Midbrain (tissue), 1 donor: ENCODE results near the gene SASH3.

Source experiments
- DNase-seq: peaks from one replicate; lab custom pipeline; 2025; lab: John Stamatoyannopoulos, UW

Gene SASH3

GRCh38 chrX:129783291-129783713, 3.6 kb downstream of the SASH3 start:
- DNase-seq = no peak

- DNase-seq = no peak
Measured at GRCh38 chrX:129784371-129784770, 4.6 kb downstream of the SASH3 start.

GRCh38 chrX:129785160-129785947, 5.6 kb downstream of the SASH3 start:
- no peak for DNase-seq

DNA sequence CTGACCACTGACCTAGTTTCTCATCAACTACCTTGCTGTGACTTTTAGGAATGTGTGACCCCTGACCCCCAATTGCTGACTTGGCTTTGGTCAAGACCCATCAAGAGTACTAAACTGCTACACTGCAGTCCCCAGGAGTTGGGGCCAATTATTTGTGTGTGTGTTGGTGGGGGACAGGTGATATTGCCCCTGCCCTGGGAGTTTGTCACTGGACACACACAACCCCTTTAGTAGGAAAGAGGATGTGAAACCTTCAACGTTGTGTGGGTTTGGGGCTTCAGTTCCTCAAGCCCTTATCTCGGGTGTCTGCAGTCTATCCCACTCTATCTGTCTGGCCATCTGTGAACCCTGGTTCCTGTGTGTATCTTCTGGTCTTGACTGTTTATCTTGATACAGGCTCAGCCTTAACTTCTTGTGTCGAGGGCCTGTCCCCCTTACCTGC, 6.5 kb downstream of the SASH3 start:
- no peak for DNase-seq

DNA sequence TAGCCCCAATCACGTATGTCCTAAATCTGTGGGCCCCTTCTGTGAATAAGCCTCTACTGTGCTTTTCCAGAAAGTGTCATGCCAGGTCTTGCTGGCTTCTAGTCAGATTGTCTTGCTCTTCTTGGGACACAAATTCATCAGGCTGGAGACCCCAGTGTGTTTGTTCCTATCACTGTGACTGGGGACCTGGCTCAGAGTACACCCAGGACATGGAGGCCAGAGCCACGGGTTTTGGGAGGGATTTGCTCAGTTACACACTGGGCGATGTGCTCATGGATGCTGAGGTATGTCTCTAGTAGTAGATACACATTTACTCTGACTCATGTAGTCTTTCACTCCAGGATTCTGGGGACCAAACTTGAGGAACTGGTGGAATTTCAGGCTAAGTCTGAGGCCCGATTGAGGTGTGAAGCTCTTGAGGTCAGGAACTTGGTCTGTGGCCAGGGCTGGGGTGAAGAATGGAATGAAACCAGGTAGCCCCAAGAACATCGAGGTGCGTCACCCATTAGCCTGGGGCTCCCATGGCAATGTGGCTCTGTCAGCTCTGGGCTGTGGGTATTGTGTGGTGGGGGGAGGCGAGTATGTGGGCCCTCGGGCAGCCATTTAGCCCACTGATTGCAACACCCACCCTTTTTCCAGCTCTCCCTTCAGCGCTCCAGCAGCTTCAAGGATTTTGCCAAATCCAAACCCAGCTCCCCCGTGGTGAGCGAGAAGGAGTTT, 7.7 kb downstream of the SASH3 start:
- no peak for DNase-seq

DNA sequence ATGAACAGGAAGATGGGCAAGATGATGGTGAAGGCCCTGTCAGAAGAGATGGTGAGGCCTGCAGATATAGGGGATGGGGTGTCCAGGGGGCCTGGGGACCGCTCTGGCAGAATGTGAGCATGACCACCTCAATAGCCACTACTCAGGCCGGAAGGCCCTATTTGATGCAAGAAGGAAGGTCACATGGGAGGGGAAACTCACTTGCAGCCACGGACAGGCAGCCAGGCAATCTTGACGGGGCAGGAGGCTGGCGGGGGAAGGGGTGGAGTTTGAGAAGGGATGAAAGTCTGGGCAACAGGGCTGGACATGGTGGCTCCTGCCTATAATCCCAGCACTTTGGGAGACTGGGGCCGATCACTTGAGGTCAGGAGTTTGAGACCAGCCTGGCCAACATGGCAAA, 8.8 kb downstream of the SASH3 start:
- no peak for DNase-seq

GRCh38 chrX:129790146-129790545, 10.4 kb downstream of the SASH3 start:
- no peak for DNase-seq

- DNase-seq = no peak
Measured at GRCh38 chrX:129790808-129791207, 11.1 kb downstream of the SASH3 start.

DNA sequence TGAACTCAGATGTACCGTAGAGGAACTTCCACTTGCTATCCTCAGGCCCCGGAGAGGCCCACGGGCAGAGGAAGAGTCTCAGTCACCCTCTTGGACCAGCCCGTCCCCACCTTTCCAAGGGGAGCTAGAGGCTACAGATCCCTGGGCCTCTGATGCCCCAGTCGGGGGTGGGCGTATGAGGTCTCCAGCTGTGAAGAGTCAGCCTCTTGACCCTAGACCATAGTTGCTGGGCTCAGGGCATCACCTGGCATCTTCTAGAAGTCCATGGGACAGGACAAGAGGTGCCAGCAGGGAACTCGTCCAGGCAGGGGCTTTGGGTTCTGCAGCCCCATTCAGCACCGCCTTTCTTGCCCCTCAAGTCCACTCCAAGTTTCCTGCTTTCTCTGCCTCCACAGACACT, 11.6 kb downstream of the SASH3 start:
- DNase-seq = no peak

DNA sequence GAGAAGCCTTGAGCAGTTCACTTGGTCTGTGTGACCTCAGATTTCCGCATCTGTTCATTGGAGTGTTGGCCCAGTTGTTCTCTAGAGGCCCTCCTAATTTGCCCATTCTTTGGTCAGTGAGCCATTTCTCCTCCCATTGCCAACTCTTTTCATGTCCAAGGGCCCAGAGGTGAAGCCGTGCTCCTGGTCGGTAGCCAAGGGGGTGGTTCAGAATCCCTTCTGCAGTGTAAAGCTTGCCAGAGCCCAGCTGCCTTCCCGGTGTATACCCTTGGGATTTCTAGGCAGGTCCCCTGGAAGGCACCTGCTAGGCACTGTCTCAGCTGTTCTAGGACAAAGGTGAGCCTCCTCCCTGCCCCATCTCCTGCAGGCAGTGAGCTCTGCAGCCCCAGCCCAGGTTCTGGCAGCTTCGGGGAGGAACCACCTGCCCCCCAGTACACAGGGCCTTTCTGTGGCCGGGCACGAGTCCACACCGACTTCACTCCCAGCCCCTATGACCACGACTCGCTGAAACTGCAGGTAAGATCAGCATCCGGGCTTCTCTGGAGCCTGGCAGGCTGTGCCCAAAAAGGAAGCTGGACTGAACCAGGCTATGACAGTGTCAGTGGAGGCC, 12.3 kb downstream of the SASH3 start:
- no peak for DNase-seq

DNA sequence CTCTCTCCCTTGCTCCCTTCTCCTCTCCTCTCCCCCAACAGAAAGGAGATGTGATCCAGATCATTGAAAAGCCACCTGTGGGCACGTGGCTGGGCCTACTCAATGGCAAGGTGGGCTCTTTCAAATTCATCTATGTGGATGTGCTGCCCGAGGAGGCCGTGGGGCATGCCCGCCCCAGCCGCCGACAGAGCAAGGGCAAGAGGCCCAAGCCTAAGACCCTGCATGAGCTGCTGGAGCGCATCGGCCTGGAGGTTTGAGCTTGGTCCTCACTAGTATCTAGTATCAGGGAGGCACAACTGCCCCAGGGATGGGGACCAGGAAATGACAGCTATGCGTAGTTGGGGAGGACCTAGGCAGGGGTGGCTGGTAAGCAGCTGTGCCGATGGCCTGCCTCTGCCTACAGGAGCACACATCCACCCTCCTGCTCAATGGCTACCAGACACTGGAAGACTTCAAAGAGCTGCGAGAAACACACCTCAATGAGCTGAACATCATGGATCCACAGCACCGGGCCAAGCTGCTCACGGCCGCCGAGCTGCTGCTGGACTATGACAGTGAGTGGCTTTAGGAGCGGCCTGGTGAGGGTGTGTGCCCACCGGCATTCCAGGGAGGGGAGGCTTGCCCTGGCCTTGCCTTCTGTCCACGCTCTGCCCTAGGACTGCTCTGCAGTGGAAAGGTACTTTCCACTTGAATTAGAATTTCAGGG, 13.0 kb downstream of the SASH3 start:
- DNase-seq = no peak

- no peak for DNase-seq
Measured at GRCh38 chrX:129793604-129794191, 13.9 kb downstream of the SASH3 start.

DNA sequence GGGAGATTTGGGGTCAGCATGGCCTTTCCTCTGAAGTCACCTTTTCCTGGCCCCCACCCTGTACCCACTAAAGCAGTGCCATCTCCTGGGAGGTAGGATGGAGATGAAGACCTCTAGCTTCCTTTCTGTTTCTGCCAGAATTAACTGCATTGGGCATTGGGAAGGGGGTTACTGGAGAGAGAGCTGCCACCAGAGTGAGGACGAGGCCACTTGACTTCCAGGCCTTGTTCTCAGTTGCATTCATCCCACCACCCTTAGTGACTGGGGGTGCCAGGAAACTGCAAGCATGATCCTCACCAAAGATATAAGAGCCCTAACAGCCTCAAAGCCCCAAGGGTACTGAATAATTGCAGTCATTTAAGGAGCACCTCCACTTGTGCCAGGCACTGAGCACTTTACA, 15.8 kb downstream of the SASH3 start:
- DNase-seq = no peak

DNA sequence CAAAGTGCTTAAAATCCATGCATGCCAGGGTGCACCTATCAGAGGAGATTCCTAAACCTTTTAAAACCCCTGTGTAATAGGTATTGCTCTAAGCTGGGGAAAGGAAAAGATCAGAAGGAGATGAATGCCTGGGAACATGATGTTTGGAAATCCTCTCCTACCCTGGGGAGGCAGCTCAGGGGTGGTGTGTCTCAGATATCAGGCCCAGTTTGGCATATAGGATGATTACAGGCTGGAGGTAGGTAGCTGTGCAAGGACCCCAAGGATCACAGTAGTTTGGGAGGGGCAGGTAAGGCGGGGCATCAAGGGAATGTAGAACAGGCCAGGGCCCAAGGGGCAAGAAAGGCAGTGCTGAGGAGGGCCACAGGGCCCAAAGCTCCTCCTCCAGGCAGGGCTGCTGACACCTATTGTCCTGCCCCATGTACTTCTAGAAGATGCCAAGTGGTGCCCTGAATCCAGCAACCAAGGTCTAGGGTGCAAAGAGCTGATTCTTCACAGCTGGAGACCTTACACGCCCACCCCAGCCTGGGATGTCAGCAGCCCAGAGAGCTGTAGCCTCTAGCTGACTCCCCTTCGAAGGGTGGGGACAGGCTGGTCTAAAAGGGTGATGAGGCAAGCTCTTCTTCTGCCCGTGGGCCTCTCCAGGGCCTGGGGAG, 17.6 kb downstream of the SASH3 start:
- no peak for DNase-seq

DNA sequence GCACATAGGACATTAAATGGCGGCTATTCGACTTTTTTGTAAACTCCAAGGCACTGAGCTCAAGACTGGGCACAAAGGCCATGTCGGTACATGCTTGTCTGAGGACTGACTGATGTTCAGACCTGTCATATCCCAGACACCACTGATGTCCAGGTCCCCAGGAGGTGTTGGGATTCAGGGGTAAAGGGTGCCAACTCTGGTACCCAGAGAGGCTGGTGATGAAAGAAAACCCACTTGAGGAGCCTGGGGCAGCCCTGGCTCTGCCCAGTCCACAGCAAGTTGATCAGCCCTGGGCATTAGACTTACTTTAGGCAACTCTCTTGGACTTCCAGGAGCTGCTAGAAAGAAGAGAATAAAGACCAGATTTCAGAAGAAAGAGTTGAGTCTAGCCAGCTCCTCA, 18.7 kb downstream of the SASH3 start:
- DNase-seq = no peak

- no peak for DNase-seq
Measured at GRCh38 chrX:129798888-129799287, 19.1 kb downstream of the SASH3 start.

DNA sequence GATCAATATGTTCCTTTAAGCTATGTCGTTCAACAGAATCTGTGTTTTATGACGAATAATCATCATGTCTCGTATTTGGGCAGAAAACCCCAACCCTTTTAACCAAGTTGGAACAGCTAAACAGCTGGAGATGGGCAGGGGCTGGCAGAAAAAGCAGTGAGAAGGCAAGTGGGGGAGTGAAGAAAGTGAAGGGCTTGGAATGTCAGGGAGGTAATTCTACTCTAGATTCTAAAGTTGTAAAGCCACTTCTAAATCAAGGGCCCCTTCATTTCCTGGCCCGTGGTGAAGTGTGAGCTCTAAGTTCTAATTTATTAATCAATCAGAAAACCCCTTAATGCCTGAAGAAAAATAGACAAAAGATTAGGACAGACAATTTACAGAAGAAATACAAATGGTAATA, 20.4 kb downstream of the SASH3 start:
- DNase-seq = no peak

- no peak for DNase-seq
Measured at GRCh38 chrX:129802863-129803262, 23.1 kb downstream of the SASH3 start.

- no peak for DNase-seq
Measured at GRCh38 chrX:129804806-129805205, 25.1 kb downstream of the SASH3 start.

DNA sequence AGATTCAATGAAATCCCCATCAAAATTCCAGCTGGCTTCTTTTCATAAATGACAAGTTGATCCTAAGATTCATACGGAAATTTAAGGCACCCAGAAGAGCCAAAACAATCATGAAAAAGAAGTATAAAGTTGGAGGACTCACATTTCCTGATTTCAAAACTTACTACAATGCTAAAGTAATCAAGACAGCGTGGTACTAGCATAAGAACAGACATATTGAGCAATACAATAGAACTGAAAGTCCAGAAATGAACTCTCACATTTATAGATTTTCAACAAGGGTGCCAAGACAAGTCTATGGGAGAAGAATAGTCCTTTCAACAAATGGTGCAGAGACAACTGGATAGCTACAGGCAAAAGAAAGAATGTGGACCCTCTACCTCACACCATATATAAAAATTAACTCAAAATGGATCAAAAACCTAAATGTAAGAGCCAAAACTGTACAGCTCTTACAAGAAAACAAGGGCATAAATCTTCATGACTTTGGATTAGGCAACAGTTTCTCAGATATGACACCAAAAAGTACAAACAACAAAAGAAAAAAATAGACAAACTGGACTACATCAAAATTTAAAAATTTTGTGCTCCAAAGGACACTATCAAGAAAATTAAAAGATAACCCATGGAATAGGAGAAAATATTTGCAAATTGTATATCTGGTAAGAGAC, 28.5 kb downstream of the SASH3 start:
- no peak for DNase-seq
